KMS-11 (cell line): ENCODE data around the gene DIABLO.

ENCODE experiments used
- H2AFZ ChIP-seq: fragments of 200-600 bp; sonication (generic); 2 replicates; pipeline ENCODE4 v1.6.1; 2016; ENCODE audit warnings: antibody characterized with exemption, mixed run types, low read depth
- H3K27ac ChIP-seq: fragments of 200-600 bp; sonication (generic); 2 replicates; pipeline ENCODE4 v1.6.1; 2016; ENCODE audit warnings: mild to moderate bottlenecking, mixed run types
- H3K27me3 ChIP-seq: fragments of 200-600 bp; sonication (generic); 2 replicates; pipeline ENCODE4 v1.6.1; 2017; ENCODE audit warnings: mild to moderate bottlenecking, low read depth, mixed run types, moderate library complexity; ENCODE audit not compliant: insufficient read depth
- H3K36me3 ChIP-seq: fragments of 200-600 bp; sonication (generic); 2 replicates; pipeline ENCODE4 v1.6.1; 2017; ENCODE audit warnings: mild to moderate bottlenecking, mixed run types; ENCODE audit not compliant: insufficient read depth
- H3K4me1 ChIP-seq: fragments of 200-600 bp; sonication (generic); 2 replicates; pipeline ENCODE4 v1.6.1; 2016; ENCODE audit warnings: mild to moderate bottlenecking, low read depth, mixed run types; ENCODE audit not compliant: poor library complexity, severe bottlenecking
- H3K4me2 ChIP-seq: fragments of 200-600 bp; sonication (generic); 2 replicates; pipeline ENCODE4 v1.7.0; 2016; ENCODE audit warnings: mild to moderate bottlenecking, mixed run types
- H3K4me3 ChIP-seq: fragments of 200-600 bp; sonication (generic); IDR thresholded peaks from 2 replicates; pipeline ENCODE4 v1.6.1; 2017; ENCODE audit warnings: low read depth, low read length, mixed read lengths; ENCODE audit not compliant: insufficient read depth
- H3K79me2 ChIP-seq: fragments of 200-600 bp; sonication (generic); 2 replicates; pipeline ENCODE4 v1.6.1; 2016; ENCODE audit warnings: low read depth, mixed run types; ENCODE audit not compliant: insufficient read depth
- H3K9ac ChIP-seq: fragments of 200-600 bp; sonication (generic); 2 replicates; pipeline ENCODE4 v1.6.1; 2016; ENCODE audit warnings: mild to moderate bottlenecking, mixed run types
- H4K20me1 ChIP-seq: fragments of 200-600 bp; sonication (generic); 2 replicates; pipeline ENCODE4 v1.6.1; 2016; ENCODE audit warnings: mild to moderate bottlenecking, mixed run types; ENCODE audit not compliant: insufficient read depth
- TF ChIP-seq, protein P1 (sequence below): fragments of 200-600 bp; sonication (generic); conservative IDR thresholded peaks from 2 replicates; pipeline ENCODE4 v1.6.1; 2017; ENCODE audit warnings: low read depth, mild to moderate bottlenecking, antibody characterized with exemption, low read length, moderate library complexity, mixed read lengths

Gene DIABLO

DNA sequence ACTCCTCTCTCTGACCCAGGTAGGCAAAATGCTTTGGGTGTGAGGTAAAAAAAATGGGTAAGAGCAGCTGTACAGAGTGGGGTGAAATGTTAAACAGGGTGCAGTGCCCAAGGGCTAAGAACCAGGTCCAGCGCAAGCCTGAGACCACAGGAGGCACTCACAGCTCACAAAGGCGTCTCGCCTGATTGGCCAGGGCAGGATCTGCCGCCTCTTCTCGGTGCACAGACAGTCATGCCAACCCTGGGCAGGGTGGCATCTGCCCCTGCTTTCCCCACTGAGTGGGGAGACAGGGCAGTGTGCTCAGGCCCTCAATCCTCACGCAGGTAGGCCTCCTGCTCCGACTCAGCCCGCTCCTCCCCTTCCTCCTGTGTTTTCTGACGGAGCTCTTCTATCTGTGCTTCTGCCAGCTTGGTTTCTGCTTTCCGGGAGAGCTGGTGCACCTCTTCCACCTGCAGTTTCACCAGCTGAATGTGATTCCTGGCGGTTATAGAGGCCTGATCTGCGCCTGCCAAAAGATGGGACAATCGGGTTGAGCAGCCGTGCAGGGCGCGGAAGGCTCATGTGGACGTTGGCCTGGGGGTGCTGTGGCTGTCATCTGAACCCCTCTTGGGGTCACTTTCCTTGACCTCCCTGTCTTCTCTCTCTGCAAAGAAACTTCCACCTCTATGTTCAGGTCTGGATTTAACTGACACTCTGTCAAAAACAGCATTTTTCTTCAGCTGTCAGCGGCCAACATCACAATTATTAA lies 17.6 kb downstream of the DIABLO start:
- H3K36me3 ChIP-seq = no peaks in the 10 kb centered on the region
- H4K20me1 ChIP-seq = no peaks in the 10 kb centered on the region
- H2AFZ ChIP-seq = no peak overlapping the region

GRCh38 chr12:122207391-122207790 lies 18.5 kb downstream of the DIABLO start:
- peaks cover 6% of the 10 kb centered on the region for H3K4me1 ChIP-seq
- H3K27ac ChIP-seq = no peak overlapping the region
- H3K4me3 ChIP-seq = no peak overlapping the region
- no peaks in the 10 kb centered on the region for H4K20me1 ChIP-seq
- TF ChIP-seq, protein P1, sequence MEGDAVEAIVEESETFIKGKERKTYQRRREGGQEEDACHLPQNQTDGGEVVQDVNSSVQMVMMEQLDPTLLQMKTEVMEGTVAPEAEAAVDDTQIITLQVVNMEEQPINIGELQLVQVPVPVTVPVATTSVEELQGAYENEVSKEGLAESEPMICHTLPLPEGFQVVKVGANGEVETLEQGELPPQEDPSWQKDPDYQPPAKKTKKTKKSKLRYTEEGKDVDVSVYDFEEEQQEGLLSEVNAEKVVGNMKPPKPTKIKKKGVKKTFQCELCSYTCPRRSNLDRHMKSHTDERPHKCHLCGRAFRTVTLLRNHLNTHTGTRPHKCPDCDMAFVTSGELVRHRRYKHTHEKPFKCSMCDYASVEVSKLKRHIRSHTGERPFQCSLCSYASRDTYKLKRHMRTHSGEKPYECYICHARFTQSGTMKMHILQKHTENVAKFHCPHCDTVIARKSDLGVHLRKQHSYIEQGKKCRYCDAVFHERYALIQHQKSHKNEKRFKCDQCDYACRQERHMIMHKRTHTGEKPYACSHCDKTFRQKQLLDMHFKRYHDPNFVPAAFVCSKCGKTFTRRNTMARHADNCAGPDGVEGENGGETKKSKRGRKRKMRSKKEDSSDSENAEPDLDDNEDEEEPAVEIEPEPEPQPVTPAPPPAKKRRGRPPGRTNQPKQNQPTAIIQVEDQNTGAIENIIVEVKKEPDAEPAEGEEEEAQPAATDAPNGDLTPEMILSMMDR = no peak
- no peak overlapping the region for H3K9ac ChIP-seq
- no peak overlapping the region for H3K4me2 ChIP-seq
- no peaks in the 10 kb centered on the region for H3K36me3 ChIP-seq
- no peaks in the 10 kb centered on the region for H3K79me2 ChIP-seq
- no peaks in the 10 kb centered on the region for H3K27me3 ChIP-seq
- H2AFZ ChIP-seq = no peak overlapping the region

More for the DNA sequence above, 17.6 kb downstream of the DIABLO start:
- Histone ChIP-seq H3K4me2 (no peak overlapping the region), H3K79me2 (no peaks in the 10 kb centered on the region), H3K27ac (no peak overlapping the region), H3K9ac (no peak overlapping the region), H3K4me1 (no peaks in the 10 kb centered on the region), H3K27me3 (no peaks in the 10 kb centered on the region), H3K4me3 (no peak overlapping the region)
- TF ChIP-seq, protein P1 = no peak

DNA sequence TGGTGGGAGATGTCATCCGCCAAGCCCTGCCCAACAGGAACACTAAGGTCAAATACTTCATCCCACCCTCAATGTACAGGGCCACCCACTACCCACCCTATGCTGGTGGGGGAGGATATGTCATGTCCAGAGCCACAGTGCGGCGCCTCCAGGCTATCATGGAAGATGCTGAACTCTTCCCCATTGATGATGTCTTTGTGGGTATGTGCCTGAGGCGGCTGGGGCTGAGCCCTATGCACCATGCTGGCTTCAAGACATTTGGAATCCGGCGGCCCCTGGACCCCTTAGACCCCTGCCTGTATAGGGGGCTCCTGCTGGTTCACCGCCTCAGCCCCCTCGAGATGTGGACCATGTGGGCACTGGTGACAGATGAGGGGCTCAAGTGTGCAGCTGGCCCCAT lies 18.9 kb downstream of the DIABLO start:
- Histone ChIP-seq H3K4me1 (peaks cover 6% of the 10 kb centered on the region), H2AFZ (no peak overlapping the region), H3K4me3 (no peak overlapping the region), H3K4me2 (no peak overlapping the region), H3K36me3 (no peaks in the 10 kb centered on the region), H3K27ac (no peak overlapping the region), H3K9ac (no peak overlapping the region), H3K79me2 (no peaks in the 10 kb centered on the region), H3K27me3 (no peaks in the 10 kb centered on the region), H4K20me1 (no peaks in the 10 kb centered on the region)
- TF ChIP-seq, protein P1 = no peak

DNA sequence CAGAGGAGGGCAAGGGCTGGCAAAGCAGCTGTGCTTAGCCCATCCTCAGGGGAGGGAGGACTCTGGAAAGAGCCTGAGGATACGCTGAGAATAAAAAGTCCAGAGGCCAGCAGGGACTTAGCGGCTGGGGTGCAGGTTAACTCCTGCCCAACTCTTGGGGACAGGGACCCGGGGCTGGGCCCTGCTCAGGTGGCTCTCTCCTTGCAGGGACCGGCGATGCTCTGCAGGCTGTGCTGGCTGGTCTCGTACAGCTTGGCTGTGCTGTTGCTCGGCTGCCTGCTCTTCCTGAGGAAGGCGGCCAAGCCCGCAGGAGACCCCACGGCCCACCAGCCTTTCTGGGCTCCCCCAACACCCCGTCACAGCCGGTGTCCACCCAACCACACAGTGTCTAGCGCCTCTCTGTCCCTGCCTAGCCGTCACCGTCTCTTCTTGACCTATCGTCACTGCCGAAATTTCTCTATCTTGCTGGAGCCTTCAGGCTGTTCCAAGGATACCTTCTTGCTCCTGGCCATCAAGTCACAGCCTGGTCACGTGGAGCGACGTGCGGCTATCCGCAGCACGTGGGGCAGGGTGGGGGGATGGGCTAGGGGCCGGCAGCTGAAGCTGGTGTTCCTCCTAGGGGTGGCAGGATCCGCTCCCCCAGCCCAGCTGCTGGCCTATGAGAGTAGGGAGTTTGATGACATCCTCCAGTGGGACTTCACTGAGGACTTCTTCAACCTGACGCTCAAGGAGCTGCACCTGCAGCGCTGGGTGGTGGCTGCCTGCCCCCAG lies 19.6 kb downstream of the DIABLO start:
- H3K27ac ChIP-seq = no peak overlapping the region
- no peak overlapping the region for H3K4me2 ChIP-seq
- no peak overlapping the region for H3K9ac ChIP-seq
- no peaks in the 10 kb centered on the region for H3K36me3 ChIP-seq
- no peak overlapping the region for H2AFZ ChIP-seq
- no peaks in the 10 kb centered on the region for H4K20me1 ChIP-seq
- peaks cover 6% of the 10 kb centered on the region for H3K4me1 ChIP-seq
- TF ChIP-seq, protein P1 = no peak
- no peak overlapping the region for H3K4me3 ChIP-seq
- no peaks in the 10 kb centered on the region for H3K79me2 ChIP-seq
- no peaks in the 10 kb centered on the region for H3K27me3 ChIP-seq
